K562 (cell line): ENCODE results near the gene YIF1A. TPM values are rescaled to one million over a fixed set of nuclear protein-coding genes. Genes with fewer than 3 reads are reported as not detected.

Experiments used
- DACH1 ChIP-seq: fragments of 450-650 bp; IDR thresholded peaks from 2 replicates; pipeline ENCODE4 v1.6.1; 2018; ENCODE audit not compliant: partially characterized antibody
- ETV1 ChIP-seq: fragments of 450-650 bp; conservative IDR thresholded peaks from 2 replicates; pipeline ENCODE4 v1.6.1; 2016; ENCODE audit warnings: missing genetic modification characterization, control low read depth, low read depth, missing compliant biosample characterization
- FOXK2 ChIP-seq, 2 experiments: fragments of 450-650 bp; IDR thresholded peaks in 1 of 2; conservative IDR thresholded peaks in 1 of 2; 2 replicates each; pipeline ENCODE4 v1.6.1; 2016; ENCODE audit warnings: low read depth in 2 of 2, mild to moderate bottlenecking in 1 of 2
- KDM4B ChIP-seq, 2 experiments: fragments of 450-650 bp in 1 of 2; sonication (generic) in 1 of 2; IDR thresholded peaks; 2 replicates each; pipeline ENCODE4 v1.6.1; 2016 to 2017; ENCODE audit warnings: borderline replicate concordance in 2 of 2, antibody characterized with exemption in 1 of 2, low read depth in 1 of 2, mild to moderate bottlenecking in 1 of 2
- KLF6 ChIP-seq: fragments of 250-450 bp; sonication (Bioruptor Pico); IDR thresholded peaks from 2 replicates; pipeline ENCODE4 v1.4.0; 2020; ENCODE audit warnings: mild to moderate bottlenecking, moderate library complexity, borderline replicate concordance
- MTA2 ChIP-seq: fragments of 450-650 bp; IDR thresholded peaks from 2 replicates; pipeline ENCODE4 v1.6.1; 2016; ENCODE audit warnings: low read depth
- NFIC ChIP-seq: fragments of 450-650 bp; IDR thresholded peaks from 2 replicates; pipeline ENCODE4 v1.6.1; 2017; ENCODE audit warnings: mild to moderate bottlenecking, inconsistent platforms
- PPARD ChIP-seq: fragments of 250-450 bp; sonication (Bioruptor Pico); IDR thresholded peaks from 2 replicates; pipeline ENCODE4 v1.8.0; 2022; ENCODE audit warnings: inconsistent platforms, mild to moderate bottlenecking, moderate library complexity
- PTBP1 ChIP-seq: fragments of 200-400 bp; formaldehyde crosslinking; IDR thresholded peaks from 2 replicates; pipeline ENCODE4 v1.6.1; 2017; ENCODE audit warnings: low read depth, low read length
- SMAD3 ChIP-seq: fragments of 450-650 bp; formaldehyde crosslinking; conservative IDR thresholded peaks from 2 replicates; pipeline ENCODE4 v1.4.0; 2020; ENCODE audit warnings: mild to moderate bottlenecking
- SNIP1 ChIP-seq: fragments of 450-650 bp; IDR thresholded peaks from 2 replicates; pipeline ENCODE4 v1.7.1; 2017; ENCODE audit warnings: low read depth, mild to moderate bottlenecking
- SPI1 ChIP-seq: IDR thresholded peaks from 2 replicates; pipeline ENCODE4 v1.6.1; 2011; ENCODE audit warnings: low read depth, low read length, control low read depth, borderline replicate concordance
- ZFPM2 ChIP-seq: fragments of 250-450 bp; sonication (Bioruptor Pico); IDR thresholded peaks from 2 replicates; pipeline ENCODE4 v1.5.1; 2022; ENCODE audit warnings: mild to moderate bottlenecking
- ZNF766 ChIP-seq: fragments of 200-800 bp; sonication (Bioruptor generic); conservative IDR thresholded peaks from 2 replicates; pipeline ENCODE4 v1.6.1; 2016; ENCODE audit warnings: missing genetic modification characterization, missing compliant biosample characterization
- polyA plus RNA-seq, 8 experiments: library from polyadenylated mRNA; depleted of rRNA in 4 of 8; stranded (reverse) in 5 of 8; unstranded in 3 of 8; fragments of >200 nt; fragmentation: Nextera tagmentation in 2 of 8; fragmentation: Illumina TruSeq in 1 of 8; extraction: Ambion mirVana in 2 of 8; extraction: Trizol in 1 of 8; gene quantifications; 2 replicates each; pipeline versions ENCODE4 v1.2.1 to v1.2.3, GENCODE V29; 2011 to 2014; ENCODE audit warnings: inconsistent platforms in 1 of 8, missing spikeins in 1 of 8
- total RNA-seq, 7 experiments: library from RNA; depleted of rRNA in 6 of 7; stranded (reverse); fragments of >200 nt in 6 of 7; fragmentation: Illumina TruSeq in 2 of 7; extraction: Trizol in 2 of 7; gene quantifications; 2 replicates each; pipeline versions ENCODE4 v1.2.1 to v1.2.3, GENCODE V29; 2011 to 2021; ENCODE audit warnings: low replicate concordance in 1 of 7
- TF ChIP-seq, protein P1 (sequence below), 2 experiments: fragments of 450-650 bp; IDR thresholded peaks; 2 replicates each; pipeline ENCODE4 v1.6.1; 2016; ENCODE audit warnings: mild to moderate bottlenecking in 2 of 2, borderline replicate concordance in 1 of 2, low read depth in 1 of 2, moderate library complexity in 1 of 2
- TF ChIP-seq, protein P2 (sequence below): fragments of 450-650 bp; IDR thresholded peaks from 2 replicates; pipeline ENCODE4 v1.6.1; 2017; ENCODE audit warnings: antibody characterized with exemption

YIF1A gene
- total and polyA plus RNA-seq, 9 of the 15 experiments (the other 6 are each of a cell fraction or from before 2014, with no cell fraction given) = 8.6 to 121 (median 77.2) TPM

DNA sequence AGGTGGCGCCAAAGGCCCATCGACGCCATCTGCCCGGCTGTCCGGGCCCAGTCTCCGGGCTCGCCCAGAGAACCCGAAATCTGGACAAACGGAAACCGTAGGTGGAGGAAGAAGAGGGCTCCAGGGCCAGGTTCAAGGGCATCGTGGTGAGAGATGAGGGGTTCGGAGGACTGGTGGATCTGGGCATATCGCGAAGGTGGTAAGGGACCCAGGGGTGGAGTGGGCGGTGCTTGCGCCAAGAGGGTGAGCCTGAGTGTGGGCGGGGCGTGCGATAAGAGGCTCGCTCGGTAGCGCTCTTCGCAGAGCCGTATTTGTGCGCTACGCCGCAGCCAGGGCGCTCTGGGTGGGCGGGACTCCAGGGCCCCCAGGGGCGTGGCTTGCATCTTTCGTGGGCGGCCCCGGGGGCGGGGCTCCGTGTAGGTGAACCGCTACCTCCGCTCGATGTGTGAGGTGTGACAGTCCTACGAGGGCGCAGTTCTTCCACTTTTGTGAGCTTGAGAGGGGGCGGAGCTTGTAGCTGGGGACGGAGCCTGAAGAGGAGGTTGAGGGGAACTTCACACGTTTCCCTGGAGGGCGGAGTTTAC is 23.1 kb upstream of the YIF1A start (continued):
- TF ChIP-seq, protein P1, sequence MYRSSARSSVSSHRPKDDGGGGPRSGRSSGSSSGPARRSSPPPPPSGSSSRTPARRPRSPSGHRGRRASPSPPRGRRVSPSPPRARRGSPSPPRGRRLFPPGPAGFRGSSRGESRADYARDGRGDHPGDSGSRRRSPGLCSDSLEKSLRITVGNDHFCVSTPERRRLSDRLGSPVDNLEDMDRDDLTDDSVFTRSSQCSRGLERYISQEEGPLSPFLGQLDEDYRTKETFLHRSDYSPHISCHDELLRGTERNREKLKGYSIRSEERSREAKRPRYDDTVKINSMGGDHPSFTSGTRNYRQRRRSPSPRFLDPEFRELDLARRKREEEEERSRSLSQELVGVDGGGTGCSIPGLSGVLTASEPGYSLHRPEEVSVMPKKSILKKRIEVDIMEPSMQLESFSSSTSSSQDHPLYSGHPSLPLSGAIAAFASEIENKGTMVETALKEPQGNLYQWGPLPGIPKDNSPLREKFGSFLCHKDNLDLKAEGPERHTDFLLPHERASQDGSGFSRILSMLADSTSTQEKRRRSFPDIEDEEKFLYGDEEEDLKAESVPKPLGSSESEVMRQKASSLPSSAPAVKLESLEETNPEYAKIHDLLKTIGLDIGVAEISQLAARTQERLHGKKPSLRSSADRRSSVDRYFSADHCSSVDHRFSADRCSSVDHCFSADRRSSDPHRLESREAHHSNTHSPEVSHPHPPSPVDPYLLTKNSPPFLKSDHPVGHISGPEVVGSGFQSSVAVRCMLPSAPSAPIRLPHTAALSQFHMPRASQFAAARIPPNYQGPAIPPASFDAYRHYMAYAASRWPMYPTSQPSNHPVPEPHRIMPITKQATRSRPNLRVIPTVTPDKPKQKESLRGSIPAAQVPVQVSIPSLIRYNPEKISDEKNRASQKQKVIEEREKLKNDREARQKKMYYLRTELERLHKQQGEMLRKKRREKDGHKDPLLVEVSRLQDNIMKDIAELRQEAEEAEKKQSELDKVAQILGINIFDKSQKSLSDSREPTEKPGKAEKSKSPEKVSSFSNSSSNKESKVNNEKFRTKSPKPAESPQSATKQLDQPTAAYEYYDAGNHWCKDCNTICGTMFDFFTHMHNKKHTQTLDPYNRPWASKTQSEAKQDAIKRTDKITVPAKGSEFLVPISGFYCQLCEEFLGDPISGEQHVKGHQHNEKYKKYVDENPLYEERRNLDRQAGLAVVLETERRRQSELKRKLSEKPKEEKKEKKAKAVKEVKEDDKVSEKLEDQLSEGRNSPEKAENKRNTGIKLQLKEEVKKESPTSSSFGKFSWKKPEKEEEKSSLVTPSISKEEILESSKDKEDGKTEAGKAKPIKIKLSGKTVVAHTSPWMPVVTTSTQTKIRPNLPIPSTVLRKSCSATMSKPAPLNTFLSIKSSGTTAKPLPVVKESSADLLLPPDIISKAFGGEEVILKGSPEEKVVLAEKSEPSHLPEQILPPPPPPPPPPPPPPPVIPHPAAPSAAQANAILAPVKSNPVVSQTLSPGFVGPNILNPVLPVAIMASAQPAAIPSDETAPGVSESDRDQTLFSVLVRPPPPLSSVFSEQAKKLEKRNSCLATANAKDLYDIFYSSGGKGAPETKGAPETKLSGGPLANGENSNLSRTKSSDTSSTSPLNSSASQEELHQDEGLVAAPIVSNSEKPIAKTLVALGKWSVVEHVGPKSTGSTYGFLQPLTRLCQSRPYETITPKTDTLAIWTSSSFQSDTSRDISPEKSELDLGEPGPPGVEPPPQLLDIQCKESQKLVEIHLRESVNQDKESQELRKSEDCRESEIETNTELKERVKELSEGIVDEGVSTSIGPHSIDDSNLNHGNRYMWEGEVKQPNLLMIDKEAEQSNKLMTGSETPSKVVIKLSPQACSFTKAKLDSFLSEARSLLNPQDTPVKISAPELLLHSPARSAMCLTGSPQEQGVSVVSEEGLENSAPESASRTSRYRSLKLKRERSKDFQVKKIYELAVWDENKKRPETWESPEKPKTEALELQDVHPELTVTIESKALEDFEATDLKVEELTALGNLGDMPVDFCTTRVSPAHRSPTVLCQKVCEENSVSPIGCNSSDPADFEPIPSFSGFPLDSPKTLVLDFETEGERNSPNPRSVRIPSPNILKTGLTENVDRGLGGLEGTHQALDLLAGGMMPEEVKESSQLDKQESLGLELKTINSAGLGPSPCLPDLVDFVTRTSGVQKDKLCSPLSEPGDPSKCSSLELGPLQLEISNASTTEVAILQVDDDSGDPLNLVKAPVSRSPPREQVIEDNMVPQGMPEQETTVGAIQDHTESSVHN (IDR thresholded peaks at IDR 0.05; ENCODE audit: borderline replicate concordance in 1 of 2, low read depth in 1 of 2) = no peak
- TF ChIP-seq DACH1 (no peak), SPI1 (no peak), SNIP1 (peak; percentile 93), PPARD (no peak), SMAD3 (CRISPR knock-in tag) (no peak), ETV1 (tag) (peak; percentile 53; the same call in 1 of the 2 replicates), NFIC (peak; percentile 53), FOXK2 (conservative IDR thresholded peaks at IDR 0.05 in 1 of 2, IDR thresholded peaks at IDR 0.05 in 1 of 2; ENCODE audit: low read depth in 2 of 2) (peak in 1 of 2 experiments; percentile 43; a peak in 2 of 4 replicates), ZFPM2 (CRISPR knock-in tag) (no peak), MTA2 (no peak), KDM4B (IDR thresholded peaks at IDR 0.05; ENCODE audit: borderline replicate concordance in 2 of 2, low read depth in 1 of 2) (no peak), ZNF766 (CRISPR knock-in tag) (no peak), PTBP1 (no peak), KLF6 (CRISPR knock-in tag) (no peak)
- TF ChIP-seq, protein P2, sequence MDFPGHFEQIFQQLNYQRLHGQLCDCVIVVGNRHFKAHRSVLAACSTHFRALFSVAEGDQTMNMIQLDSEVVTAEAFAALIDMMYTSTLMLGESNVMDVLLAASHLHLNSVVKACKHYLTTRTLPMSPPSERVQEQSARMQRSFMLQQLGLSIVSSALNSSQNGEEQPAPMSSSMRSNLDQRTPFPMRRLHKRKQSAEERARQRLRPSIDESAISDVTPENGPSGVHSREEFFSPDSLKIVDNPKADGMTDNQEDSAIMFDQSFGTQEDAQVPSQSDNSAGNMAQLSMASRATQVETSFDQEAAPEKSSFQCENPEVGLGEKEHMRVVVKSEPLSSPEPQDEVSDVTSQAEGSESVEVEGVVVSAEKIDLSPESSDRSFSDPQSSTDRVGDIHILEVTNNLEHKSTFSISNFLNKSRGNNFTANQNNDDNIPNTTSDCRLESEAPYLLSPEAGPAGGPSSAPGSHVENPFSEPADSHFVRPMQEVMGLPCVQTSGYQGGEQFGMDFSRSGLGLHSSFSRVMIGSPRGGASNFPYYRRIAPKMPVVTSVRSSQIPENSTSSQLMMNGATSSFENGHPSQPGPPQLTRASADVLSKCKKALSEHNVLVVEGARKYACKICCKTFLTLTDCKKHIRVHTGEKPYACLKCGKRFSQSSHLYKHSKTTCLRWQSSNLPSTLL = no peak
